ENCODE data around the gene RASSF5.

Gene RASSF5

DNA sequence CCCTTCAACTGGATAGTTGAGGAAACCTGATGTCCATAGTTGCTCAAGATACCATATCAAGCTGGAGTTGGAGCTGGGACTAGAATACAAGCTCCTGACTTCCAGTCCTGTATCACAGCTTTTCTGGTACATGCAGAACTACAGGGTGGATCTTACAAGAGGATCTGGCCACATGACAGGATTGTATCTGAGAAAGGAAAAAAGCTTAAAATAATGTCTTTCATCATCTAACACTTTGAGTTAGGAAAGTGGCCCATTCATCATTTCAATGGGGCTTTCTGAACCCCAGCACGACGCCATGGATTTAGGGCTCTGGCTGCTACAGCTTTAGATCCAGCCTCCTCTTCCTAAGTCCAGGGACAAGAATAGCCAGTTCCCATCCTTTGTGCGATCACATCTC is 46.9 kb downstream of the RASSF5 start:
- no peak for DNase-seq

DNA sequence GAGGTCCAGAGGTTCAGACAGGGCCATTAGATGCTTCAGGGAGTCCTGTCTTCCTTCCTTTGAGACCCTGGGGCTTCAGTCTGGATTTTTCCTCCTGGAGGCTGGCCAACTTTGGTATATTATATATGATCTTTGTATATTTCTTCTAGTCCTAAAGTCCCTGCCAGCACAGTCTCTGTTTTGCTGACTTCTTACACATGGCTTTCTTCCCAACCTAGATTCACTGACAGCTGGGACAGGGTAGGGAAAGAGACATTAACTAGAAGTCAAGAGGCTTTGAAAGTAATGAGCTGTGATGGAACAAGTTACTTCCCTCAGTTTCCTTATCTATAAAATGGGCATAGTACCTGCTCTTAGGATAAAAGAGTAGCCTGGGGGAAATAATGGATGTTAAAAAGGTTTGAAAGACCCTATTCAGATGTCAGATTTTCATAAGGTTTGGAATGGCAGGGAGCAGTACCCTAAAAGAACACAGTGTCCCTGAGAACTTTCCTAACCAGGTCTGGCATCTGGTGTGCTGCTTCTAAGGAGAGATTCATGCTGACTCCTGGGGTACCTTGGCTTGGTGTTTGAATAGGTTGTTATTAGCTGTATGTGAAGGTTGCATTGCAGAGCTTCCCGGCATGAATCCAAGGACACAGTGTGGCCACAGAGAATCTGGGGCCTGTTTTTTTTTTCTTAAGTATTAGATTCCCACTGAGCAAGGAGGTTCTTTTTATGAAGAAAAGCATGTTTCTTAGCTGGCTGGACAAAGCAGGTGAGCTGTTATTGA is 47.6 kb downstream of the RASSF5 start:
- DNase-seq = no peak

- DNase-seq = peak; percentile 38 to 63
These were observed 48.2 kb downstream of the RASSF5 start for GRCh38 chr1:206555473-206555935.

- DNase-seq = no peak
These were observed 48.9 kb downstream of the RASSF5 start for GRCh38 chr1:206556047-206556749.

- DNase-seq = peak; percentile 88 to 90
These were observed 49.7 kb downstream of the RASSF5 start for GRCh38 chr1:206556750-206557635.

DNA sequence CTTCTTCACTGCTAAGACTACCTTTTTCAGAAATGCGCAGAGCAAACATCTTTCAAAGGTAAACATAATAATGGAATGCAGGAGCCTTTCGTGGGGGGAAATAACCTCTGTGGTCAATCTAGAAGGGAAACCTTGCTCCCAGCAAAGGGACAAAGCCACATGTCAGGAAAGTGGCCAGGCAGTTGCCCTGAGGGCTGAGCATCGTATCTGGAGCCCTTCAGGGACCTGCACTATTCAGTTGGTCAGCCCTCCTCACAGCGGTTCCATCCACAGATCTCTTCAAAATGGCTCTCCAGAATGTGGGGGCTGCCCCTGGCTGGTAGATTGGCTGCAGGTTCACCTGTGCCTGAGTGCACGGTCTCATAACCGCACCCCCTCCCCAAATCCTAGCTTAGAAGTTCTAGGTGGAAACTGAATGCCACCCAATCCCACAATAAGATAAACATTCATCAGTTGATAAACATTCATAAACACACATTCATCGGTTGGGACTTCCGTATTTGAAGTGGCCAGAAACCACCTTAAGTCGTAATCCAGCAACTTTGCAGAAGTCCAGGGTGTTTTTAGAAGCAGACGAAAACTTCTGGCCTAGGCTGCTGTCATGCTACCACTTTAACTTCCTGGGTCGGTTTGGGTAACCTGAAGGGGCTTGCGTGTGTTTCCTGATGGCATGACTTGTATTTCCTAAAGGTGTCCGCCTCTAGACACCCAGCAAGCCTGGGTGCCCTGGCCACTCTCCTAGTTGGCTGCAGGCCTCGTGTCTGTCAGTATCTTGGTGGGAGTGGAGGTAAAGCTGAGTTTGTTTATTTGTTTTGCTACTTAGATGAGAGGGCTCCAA is 50.5 kb downstream of the RASSF5 start:
- peak; percentile 54 to 62 for DNase-seq

DNA sequence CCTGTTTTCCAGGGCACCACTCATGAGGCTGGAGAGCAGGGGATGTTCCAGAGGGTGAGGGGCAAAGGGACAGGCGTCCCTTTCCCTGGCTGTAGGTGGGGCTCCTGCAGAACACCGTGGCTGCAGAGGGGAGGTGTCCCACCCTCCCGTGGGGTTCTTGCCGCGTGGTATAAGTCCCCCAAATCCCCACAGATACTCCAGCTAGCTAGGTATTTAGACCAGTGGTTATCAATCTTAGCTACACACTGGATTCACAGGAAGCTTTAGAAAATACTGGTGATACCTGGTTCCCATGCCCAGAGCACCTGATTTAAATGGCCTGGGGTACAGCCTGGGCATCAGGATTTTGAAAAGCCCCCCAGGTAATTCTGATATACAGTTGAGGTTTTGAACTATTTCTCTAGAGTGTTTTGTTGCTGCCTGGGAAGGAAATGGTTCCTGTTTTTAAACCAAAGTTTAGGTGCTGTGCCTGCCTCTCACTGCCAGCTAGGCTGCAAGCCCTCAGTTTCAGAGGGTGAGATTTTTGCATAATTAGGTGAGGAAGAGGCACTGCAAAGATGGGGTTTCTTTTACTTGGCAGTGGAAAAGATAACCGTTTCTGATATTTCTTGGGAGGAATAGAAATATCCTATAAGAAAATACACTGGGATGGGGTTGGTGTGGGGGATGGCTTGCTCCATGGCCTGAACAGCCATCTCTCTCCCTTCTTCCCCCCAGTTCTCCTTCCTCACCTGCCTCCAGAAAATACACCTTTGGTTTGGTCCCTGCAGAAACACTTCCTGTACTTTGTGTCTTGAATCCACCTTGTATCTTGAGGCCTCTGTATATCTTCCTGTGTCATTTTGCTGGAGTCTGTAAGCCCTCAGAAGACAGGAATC is 51.7 kb downstream of the RASSF5 start:
- no peak for DNase-seq

DNA sequence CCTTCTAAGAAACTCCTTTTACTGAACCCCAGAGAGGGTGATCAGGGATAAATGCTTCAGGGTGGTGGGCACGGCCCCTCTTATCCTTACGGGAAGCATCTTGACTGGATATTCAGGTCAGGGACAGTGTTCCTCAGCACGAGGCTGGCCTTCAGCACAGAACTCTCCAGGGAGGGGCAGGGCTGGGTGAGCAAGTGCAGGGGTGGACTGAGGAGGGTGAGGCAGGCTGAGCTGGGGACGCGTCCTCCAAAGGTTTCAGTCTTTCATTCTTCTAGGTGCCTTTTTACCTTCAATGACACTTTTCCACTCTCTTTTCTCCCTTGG is 52.3 kb downstream of the RASSF5 start:
- DNase-seq = no peak

DNA sequence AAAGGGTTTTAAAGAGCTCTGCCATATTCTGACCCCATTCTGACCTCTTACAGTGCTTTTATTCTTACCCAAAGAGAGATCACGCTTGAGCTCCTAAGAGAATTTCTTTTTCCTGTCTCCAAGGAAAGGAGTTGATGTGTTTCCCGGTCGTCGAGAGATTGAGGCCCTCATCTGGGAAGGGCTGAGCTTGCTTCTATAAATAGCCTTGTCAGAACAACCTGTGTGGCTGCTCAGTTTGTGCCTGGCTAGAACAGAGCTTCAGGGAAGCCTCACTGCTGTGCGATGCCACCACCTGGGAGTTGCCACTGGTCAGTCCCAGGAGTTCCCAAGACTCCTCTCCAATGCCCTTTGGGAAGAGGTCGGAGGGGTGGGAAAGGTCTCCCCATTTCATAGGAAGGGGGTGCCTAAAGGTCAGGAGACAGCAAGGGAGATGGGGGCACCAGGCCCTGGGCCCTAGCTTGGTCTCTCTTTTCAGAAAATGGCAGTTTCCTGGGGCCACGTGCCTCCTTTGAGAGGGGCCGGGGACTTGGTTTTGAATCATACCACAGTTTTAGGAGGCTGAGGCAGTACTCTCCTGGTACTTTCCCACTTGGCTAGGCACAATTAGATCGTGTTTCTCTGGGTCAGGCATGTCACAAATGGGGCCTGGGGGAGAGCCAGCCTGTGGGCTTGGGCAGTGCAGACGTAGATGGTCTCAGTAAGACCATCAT is 52.8 kb downstream of the RASSF5 start:
- no peak for DNase-seq

GRCh38 chr1:206563367-206564207 is 56.3 kb downstream of the RASSF5 start:
- DNase-seq = no peak

- no peak for DNase-seq
These were observed 58.7 kb downstream of the RASSF5 start for GRCh38 chr1:206565995-206566394.

DNA sequence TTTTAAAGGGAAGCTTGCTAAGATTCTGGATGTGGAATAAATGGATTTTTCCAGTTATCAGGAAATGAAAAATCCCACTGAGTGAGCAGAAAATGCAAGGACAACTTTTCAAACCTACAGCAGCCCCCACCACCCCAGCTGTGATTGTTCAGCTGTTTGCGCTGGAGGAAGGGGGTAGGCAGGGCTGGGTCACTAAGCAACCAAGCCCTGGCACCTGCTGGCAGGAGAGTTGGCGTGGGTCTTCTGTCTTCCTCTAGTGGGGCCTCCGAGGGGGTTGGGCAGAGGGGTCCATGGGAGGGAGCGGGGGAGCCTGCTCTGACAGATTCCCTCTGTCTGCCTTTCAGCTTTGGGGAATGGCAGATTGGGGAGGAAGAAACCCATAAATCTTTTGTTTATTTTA is 59.7 kb downstream of the RASSF5 start:
- DNase-seq = no peak

DNA sequence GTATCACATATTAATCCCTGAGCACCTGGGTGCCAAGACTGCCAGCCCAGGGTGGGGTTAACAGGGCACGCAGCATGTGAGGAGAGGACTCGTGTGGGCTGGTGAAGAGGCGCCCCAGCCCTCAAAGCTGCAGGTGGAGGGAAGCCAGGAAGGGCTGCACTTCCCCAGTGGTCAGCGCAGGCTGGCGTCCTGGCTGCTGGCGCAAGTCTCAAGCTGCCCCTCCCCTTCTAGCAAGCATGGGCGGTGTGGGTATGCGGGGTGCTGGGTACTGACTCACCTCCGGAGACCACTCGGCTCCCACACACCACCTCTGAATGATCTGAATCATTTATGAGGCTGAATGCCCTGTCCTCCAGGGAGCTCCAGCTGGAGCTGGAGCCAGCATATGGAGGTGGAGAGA is 60.9 kb downstream of the RASSF5 start:
- DNase-seq = no peak

DNA sequence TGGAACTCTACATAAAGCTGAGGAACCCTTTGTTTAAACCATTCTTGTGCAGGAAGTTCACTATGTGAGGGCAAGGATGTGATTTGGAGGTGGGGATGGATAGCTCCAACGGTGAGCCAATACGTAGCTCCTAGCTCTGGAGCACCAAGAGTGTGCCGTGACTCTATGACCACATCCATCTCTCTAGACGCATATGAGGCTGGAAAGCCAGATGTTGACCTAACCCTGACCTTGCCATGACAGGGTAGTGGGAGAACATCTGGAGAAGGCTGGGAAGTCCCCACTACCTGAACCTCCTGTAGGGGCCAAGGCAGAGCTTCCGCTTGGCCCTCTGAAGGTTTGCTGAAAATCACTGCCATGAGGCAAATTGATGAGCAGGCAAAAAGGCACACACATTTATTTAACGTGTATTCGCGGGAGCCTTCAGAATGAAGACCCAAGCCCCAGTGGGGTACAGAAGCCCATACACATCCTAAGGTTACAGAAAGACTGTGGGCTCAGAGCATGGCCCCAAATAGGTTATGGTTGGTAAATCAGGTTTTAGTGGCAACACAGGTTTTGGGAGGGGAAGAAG is 61.5 kb downstream of the RASSF5 start:
- DNase-seq = no peak

- DNase-seq = no peak
These were observed 62.2 kb downstream of the RASSF5 start for GRCh38 chr1:206569556-206569955.

DNA sequence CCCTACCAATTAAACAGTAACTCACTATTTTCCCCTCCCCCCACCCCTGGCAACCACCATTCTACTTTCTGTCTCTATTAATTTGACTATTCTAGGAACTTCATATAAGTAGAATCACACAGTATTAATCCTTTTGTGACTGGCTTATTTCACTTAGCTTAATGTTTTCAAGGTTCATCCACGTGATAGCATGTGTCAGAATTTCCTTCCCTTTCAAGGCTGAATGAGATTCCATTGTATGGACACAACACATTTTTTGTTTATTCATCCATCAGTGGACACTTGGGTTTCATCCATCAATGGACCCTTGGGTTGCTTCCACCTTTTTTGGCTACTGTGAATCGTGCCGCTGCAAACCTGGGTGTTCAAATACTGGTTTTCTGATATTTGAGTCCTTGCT is 63.2 kb downstream of the RASSF5 start:
- no peak for DNase-seq

DNA sequence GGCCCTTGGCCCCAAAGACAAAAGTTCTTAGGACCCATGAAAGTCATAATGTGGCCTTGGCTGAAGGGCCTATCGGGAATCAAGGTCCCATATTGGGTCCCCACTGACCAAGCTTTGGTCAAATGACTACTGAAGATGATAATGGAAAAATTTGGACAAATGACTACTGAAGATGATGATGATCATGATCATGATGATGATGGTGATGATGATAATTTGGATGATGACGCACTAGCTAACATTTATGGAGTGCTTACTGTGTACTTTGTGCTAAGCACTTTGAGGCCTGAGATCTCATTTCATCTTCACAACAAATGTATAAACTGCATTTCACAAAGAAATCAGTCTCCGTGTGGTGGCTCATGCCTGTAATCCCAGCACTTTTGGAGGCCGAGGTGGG is 65.5 kb downstream of the RASSF5 start:
- no peak for DNase-seq

GRCh38 chr1:206573319-206573718 is 66.0 kb downstream of the RASSF5 start:
- no peak for DNase-seq

DNA sequence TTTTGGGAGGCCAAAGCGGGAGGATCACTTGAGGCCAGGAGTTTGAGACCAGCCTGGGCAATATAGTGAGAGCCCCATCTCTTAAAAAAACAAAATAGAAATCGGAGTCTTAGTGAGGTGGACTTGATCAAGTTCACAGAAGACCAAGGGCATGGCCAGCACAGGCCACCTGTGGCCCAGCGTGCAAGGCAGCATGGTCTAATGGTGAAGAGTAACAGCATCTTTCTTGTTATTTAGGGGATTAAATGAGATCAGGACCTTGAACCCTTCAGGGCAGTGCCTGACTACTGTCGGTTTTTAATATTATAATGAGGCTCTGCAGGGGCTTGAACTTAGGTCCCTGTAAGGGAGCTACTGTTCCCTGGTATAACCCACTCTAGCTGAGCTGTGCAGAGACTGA is 66.4 kb downstream of the RASSF5 start:
- DNase-seq = no peak
